M059J (cell line): ENCODE results near the gene SLC27A5. TPM values are rescaled to one million over a fixed set of nuclear protein-coding genes. Genes with fewer than 3 reads are reported as not detected.
"Not testable (repeated sequence)": the region's sequence is repeated elsewhere in the genome, so short reads cannot be mapped to it uniquely, and the experiment has no call there.

Experiments
- DNase-seq: peaks from one replicate; pipeline ENCODE4 v3.0.0-alpha.2; 2012; ENCODE audit warnings: low read depth
- total RNA-seq: library from RNA; depleted of rRNA; stranded (reverse); fragments of >200 nt; shearing (Covaris generic); gene quantifications from 2 replicates; pipeline ENCODE4 v1.2.3, GENCODE V29; 2014

Gene SLC27A5
- total RNA-seq, 1 experiment from 2014 or later: 4.1 TPM

DNA sequence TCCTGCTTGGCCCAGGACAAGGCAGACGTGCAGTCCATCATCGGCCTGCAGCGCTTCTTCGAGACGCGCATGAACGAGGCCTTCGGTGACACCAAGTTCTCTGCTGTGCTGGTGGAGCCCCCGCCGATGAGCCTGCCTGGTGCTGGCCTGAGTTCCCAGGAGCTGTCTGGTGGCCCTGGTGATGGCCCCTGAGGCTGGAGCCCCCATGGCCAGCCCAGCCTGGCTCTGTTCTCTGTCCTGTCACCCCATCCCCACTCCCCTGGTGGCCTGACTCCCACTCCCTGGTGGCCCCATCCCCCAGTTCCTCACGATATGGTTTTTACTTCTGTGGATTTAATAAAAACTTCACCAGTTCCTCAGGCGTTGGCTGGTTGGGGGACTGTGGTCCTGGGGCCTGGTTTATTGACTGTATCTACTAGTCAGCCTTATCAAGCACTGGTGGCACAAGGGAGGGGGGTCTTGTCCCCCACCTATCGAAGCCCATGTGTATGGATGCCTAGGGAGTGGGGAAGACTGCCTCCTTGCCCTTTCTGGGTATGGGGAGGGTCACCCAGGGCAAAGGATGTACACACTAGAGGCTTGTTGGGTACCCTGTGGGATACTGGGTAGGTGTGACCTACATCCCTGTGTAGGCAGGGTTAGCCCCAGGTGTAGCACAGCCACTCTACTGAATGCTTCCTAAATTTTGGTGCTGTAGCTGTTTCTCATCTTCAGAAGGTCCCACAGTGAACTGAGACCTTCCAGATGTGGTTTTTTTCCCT lies 38.8 kb upstream of the SLC27A5 start:
- DNase-seq: no peak

DNA sequence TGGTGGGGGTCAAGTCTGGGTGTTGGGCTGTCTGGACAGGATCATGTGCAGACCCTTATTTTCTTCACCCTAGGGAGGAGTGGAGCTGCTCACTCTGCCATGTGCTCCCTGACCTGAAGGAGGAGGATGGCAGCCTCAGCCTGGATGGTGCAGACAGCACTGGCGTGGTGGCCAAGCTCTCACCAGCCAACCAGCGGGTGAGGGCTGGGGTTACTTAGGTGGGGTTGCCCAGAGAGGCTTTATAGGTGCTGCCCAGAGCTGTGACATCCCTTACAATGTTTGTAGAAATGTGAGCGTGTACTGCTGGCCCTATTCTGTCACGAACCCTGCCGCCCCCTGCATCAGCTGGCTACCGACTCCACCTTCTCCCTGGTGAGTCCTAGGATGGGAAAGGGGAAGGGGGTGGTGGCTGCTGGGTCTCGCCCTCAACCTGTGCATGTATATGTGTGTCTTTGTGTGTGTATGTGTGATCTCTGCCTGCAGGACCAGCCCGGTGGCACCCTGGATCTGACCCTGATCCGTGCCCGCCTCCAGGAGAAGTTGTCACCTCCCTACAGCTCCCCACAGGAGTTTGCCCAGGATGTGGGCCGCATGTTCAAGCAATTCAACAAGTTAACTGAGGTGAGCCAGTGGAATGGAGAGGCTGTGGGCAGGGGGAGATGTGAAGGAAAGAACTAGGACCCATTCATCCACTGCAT lies 38.0 kb upstream of the SLC27A5 start:
- no peak for DNase-seq

DNA sequence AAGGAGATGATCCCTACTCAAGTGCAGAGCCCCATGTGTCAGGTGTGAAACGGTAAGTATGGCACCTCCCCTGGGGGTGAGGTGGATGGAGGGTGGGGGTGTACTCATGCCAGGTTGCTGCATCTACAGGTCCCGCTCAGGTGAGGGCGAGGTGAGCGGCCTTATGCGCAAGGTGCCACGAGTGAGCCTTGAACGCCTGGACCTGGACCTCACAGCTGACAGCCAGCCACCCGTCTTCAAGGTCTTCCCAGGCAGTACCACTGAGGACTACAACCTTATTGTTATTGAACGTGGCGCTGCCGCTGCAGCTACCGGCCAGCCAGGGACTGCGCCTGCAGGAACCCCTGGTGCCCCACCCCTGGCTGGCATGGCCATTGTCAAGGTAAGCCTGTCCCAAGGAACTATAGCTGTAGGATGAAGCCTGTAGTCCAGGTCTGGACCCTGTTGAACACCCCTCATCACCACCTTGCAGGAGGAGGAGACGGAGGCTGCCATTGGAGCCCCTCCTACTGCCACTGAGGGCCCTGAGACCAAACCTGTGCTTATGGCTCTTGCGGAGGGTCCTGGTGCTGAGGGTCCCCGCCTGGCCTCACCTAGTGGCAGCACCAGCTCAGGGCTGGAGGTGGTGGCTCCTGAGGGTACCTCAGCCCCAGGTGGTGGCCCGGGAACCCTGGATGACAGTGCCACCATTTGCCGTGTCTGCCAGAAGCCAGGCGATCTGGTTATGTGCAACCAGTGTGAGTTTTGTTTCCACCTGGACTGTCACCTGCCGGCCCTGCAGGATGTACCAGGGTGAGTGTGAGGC lies 37.3 kb upstream of the SLC27A5 start:
- DNase-seq: no peak

DNA sequence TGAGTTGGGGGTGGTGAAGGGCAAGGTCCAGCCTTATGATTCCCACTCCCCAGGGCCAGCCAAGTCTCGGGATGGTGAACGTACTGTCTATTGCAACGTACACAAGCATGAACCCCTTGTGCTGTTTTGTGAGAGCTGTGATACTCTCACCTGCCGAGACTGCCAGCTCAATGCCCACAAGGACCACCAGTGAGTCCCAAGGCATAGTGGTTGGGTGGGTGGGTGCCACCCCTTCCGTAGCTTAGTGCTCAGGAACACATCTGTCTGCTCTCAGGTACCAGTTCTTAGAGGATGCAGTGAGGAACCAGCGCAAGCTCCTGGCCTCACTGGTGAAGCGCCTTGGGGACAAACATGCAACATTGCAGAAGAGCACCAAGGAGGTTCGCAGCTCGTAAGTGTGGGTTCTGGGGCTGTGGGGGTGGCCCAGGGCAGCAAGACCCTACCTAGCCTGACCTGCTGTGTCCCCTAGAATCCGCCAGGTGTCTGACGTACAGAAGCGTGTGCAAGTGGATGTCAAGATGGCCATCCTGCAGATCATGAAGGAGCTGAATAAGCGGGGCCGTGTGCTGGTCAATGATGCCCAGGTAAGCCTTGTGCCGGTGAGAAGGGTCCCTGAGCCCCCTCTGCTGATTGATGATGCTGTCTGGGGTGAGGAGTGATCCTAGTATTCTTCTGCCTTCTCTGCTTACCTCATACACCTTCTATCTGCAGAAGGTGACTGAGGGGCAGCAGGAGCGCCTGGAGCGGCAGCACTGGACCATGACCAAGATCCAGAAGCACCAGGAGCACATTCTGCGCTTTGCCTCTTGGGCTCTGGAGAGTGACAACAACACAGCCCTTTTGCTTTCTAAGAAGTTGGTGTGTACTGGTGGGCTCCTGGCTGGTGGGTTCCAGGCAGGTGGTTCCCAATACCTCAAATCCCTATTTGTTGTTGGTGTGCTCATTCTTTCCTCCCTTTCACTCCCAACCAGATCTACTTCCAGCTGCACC lies 35.8 kb upstream of the SLC27A5 start:
- DNase-seq: no peak

DNA sequence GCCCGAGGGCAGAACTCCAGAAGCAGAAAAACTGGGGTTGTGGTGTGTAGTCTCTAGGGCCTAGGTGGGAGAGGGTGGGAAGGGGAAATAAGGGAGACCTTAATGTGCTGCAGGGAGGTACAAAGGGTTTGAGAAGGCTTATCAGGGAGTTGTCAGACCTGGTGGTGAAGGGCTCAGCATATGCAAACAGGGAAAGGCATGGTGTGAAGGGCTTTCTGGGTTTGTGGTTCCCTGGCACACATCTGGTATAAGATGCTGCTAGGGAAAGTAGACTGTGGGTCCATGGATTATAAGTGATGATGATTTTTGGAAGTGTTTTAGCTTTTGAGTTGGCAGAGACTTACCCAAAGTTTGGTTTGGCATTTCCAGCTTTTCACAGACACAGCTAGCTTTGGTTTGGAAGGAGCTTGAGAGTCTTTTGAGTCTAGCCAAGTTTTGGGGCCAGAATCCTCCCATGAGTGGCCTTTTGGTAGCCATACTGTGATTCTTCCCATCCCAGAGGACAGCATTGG lies 34.3 kb upstream of the SLC27A5 start:
- DNase-seq: no peak

DNA sequence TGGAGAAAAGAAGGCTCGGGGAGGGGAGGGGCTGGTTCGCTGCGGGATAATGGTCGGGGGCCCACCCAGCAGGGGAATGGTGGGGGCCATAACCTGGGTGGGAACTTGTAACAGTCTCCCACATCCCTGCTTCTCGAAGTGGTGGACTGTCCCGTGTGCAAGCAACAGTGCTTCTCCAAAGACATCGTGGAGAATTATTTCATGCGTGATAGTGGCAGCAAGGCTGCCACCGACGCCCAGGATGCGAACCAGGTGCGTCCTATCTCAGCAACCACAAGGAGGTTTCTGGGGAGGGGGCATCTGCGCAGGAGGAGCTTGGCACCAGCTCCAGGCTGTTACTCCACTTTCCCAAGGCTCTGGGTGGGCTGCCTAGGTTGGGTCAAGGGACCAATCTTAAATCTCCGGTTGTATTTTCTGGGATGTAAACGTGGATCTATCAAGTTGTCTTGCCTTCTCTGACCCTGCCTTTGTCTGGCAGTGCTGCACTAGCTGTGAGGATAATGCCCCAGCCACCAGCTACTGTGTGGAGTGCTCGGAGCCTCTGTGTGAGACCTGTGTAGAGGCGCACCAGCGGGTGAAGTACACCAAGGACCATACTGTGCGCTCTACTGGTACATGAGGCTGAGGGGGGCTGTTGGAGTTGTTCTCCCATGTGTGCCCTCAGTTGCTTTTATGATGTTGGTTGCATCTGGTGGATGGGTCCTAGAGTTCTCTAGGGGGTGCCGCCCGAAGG lies 33.7 kb upstream of the SLC27A5 start:
- DNase-seq: no peak

DNA sequence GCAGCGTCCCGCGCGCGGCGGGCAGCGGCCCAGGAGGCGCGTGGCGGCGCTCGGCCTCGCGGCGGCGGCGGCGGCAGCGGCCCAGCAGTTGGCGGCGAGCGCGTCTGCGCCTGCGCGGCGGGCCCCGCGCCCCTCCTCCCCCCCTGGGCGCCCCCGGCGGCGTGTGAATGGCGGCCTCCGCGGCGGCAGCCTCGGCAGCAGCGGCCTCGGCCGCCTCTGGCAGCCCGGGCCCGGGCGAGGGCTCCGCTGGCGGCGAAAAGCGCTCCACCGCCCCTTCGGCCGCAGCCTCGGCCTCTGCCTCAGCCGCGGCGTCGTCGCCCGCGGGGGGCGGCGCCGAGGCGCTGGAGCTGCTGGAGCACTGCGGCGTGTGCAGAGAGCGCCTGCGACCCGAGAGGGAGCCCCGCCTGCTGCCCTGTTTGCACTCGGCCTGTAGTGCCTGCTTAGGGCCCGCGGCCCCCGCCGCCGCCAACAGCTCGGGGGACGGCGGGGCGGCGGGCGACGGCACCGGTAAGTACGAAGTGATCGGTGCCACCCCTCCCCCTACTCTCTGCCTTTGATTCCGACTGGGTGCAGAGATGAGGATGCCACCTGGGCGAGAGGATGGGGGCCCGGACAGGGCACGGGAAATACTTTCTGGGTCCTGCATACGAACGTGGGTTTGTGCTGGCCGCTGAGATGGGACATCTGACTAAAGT lies 32.9 kb upstream of the SLC27A5 start:
- peak; percentile 32 for DNase-seq

DNA sequence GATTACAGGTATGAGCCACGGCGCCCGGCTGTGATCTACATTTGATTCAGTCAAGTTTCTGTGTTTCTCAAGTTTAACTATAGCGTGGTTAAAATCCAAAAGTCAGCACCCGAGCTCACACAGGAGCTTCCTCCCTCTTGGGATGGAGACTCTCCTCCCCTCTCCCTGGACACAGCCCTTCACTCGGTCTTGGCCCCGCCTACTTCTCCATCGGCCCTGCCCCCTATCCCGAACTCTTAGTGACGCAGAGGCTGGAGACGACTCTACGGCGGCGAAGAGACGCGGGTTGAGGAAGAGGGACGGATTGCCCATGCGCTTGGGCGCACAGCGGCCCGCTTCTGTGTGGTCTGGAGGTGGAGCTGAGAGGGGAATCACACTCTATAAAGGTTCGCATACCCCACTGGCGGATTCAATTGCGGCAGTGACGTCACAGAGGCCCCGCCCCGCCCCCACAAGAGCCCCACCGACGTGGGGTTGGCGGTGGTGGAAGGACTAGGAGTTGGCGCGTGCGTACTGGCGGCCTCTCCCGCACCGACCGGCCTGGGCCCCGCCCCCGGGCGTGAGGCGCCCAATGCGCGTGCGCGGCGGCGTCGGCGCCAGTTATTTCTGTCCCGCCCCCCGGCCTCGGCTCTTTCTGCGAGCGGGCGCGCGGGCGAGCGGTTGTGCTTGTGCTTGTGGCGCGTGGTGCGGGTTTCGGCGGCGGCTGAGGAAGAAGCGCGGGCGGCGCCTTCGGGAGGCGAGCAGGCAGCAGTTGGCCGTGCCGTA lies 32.2 kb upstream of the SLC27A5 start, which contains the start of gene TRIM28:
Gene TRIM28, plus strand, starts transcription at position 239 of the 765 bp plus-strand sequence. CDS start 694 bp downstream, outside the sequence.
- peak; percentile 99 for DNase-seq

DNA sequence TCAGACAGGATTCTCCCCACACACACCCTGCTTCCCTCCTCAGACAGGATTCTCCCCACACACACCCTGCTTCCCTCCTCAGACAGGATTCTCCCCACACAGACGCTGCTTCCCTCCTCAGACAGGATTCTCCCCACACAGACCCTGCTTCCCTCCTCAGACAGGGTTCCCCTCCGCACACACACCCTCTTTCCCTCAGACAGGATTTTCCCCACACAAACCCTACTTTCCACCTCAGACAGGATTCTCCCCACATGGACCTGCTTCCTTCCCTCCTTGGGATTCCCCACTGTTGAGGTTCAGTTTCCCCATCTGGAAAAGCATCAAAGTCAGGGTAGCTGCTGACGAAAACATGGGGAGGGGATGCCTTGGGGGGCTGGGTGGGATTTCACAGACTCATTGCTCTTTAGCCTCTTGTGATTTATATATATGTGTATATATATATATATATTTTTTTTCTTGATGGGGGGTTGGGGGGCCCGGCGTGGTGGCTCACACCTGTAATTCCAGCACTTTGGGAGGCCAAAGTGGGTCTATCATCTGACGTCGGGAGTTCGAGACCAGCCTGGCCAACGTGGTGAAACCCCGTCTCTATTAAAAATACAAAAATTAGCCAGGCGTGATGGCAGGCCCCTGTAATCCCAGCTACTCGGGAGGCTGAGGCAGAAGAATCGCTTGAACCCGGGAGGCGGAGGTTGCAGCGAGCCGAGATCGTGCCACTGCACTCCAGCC lies 31.0 kb upstream of the SLC27A5 start:
- DNase-seq: not testable (repeated sequence)

DNA sequence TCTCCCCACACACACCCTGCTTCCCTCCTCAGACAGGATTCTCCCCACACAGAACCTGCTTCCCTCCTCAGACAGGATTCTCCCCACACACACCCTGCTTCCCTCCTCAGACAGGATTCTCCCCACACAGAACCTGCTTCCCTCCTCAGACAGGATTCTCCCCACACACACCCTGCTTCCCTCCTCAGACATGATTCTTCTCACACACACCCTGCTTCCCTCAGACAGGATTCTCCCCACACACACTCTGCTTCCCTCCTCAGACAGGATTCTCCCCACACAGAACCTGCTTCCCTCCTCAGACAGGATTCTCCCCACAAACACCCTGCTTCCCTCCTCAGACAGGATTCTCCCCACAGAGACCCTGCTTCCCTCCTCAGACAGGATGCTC lies 27.4 kb upstream of the SLC27A5 start:
- DNase-seq: not testable (repeated sequence)

DNA sequence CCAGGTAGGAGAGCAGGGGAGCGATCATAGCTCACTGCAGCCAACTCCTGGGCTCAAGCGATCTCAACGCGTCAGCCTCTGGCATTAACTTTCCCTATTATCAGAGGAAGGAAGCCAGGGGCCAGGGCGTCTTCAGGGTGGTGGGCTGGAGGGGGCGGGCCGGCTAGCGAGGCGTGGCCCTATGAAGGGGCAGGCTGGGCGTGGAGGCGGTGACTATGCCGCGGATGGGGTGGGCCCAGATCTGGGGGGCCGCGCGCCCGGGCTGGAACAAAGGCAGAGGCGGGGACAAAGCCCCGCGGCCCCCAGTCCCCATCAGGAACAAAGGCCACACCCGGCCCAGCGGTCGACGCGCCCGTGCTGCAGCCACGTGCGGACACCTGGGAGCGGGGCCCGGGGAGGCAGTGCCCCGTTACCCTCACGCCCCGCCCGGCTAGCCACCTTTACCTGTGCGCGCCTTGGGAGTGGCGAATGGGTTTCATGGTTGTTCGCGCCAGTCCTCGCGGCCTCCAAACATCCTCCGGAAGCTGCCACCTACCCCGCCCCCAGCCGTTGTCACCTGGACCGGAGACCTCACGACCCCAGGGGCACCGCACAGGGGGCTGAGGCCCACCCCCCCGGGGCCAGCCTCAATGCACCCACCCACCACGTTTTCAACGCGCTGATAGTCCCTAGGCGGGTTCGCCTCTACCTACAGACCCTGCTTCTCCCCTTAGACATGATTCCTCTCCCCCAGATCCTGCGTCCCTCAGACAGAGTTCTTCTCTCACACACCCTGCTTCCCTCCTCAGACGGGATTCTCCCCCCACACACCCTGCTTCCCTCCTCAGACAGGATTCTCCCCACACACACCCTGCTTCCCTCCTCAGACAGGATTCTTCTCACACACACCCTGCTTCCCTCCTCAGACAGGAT lies 26.7 kb upstream of the SLC27A5 start:
- no peak for DNase-seq

DNA sequence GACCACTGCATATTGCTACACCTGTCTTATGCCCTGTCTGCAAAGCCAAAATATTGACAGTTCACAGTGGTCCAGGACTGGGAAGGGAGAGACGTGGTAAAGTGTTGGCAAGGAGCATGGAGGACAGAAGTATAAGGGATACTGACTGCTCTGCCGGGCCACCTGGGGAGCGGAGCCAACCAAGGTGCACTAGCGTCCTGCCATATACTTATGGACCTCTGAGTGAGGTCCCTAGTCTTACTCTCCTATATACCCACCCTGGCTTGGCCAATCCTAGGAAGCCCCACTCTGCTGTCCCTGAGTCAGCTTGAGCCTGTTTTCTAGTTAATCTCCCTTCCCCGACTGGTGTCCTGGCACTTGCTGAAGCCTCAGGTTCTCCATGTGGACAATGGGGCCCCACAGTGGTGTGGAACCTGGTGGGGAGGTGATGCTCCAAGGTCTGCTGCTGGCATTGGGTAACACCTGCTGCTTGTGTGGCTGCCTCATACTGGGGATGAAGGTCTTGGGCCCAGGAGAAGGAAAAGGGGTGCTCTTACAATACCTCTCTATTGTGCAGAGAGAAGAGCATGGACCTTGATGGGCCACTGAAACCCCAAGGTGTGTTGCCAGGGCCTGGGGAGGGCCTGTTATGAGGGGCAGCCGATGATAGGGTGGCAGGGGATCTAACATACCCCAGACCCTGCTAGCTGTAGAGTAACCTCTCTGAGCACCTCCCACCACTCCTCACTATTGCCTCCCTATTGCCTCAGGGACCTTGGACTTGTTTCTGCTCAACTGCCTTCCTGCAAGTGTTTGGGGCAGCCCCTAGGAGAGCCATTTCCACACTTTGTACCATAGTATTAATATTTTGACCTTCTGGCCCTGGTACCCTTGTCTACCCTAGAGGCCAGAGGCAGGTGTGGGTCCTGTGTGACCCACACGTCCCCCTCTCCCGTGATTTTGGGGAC lies 25.3 kb upstream of the SLC27A5 start:
- no peak for DNase-seq

DNA sequence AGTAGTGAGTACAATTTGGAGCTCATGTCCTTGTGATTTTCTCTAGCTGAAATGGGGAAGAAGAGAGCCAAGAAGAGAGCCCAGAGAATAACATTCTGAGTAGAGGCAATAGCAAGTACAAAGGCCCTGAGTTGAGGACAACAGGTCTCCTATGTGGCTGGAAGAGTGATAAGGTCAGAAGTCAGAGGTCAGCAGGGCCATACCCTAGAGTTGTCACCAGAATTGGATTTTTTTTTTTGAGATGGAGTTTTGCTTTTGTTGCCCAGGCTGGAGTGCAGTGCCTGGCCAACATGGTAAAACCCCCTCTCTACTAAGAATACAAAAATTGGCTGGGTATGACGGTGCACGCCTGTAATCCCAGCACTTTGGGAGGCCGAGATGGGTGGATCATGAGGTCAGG lies 24.1 kb upstream of the SLC27A5 start:
- no peak for DNase-seq

DNA sequence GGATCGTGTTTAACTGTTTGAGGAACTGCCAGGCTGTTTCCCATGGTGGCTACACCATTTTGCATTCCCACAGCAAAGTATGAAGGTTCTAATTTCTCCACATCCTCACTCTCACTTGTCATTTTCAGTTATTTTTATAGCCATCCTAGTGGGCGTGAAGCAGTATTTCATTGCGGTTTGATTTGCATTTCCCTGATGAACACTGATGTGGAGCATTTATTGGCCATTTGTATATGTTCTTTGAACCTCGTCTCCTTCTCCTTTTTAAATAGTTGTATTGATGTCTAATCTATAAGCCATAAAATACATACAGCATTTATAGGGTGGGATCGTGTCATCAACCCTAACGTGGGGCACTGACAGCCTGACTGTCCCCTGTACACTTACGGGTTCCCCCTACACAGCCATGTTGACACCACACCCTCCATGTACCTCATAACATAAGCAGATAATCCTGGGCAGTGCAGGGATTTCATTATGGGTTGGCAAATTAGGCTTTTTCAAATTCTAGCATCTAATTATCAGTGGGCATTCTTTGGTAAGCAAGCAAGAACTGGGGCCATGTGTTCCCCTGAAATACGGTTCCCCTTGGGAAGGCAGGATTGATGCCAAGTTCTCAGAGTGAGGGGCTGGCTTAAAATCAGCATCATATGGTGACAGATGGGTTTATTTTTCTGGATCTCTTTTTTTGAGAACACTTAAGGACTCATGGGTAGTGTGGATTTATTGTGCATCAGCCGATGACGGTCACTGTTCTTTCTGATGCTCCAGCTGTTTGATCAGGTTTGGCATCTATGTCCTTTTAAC lies 19.4 kb upstream of the SLC27A5 start:
- no peak for DNase-seq

DNA sequence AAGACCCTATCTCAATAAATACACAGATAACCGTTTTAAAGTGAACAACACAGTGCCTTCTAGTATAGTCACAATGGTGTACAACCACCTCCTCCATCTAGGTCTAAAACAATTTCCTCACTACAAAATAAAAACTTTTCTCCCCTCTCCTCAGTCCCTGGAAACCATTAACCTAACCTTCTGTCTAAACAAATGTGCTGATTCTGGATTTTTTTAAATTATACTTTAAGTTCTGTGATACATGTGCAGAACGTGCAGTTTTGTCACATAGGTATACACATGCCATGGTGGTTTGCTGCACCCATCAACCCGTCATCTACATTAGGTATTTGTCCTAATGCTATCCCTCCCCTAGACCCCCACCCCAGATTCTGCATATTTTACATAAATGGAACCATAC lies 17.6 kb upstream of the SLC27A5 start:
- no peak for DNase-seq
